Measurements from ENCODE around the gene PTPRD.

PTPRD gene

DNA sequence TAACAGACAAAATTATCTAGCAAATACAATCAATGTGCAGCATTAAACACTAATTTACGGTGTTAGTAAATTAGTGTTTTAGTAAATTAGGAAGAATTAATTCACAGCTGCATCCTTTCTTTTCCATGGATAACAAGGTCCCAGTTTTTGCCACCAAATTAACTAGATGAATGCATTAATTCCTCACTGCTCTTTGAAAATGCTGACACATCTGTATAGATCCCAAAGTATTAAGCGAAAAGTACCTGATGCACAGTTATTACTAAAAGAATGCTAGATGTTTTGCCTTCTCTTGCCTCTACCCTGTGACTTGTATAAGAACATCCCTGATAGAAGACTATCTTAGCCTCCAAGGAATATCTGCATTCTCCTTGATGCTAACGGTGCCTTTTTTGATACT is 2200.5 kb downstream of the PTPRD start:
- peaks cover 41% of the 10 kb centered on the region; the same call in 1 of the 2 replicates for H3K36me3 ChIP-seq (ENCODE audit: insufficient read depth, low read length)
- no peaks in the 10 kb centered on the region for H3K27me3 ChIP-seq (ENCODE audit: insufficient read depth, low read length, poor library complexity, severe bottlenecking)
- TF ChIP-seq, protein P1, sequence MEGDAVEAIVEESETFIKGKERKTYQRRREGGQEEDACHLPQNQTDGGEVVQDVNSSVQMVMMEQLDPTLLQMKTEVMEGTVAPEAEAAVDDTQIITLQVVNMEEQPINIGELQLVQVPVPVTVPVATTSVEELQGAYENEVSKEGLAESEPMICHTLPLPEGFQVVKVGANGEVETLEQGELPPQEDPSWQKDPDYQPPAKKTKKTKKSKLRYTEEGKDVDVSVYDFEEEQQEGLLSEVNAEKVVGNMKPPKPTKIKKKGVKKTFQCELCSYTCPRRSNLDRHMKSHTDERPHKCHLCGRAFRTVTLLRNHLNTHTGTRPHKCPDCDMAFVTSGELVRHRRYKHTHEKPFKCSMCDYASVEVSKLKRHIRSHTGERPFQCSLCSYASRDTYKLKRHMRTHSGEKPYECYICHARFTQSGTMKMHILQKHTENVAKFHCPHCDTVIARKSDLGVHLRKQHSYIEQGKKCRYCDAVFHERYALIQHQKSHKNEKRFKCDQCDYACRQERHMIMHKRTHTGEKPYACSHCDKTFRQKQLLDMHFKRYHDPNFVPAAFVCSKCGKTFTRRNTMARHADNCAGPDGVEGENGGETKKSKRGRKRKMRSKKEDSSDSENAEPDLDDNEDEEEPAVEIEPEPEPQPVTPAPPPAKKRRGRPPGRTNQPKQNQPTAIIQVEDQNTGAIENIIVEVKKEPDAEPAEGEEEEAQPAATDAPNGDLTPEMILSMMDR (conservative IDR thresholded peaks at IDR 0.05; ENCODE audit: low read length) = no peak
- TF ChIP-seq EZH2phosphoT487 (IDR thresholded peaks at IDR 0.05; ENCODE audit: borderline replicate concordance) = no peak
- no peak overlapping the region for H3K4me3 ChIP-seq (ENCODE audit: low read length, poor library complexity, severe bottlenecking)
- H3F3A ChIP-seq (ENCODE audit: low read depth) = no peaks in the 10 kb centered on the region
- H3K9ac ChIP-seq (ENCODE audit: low read depth, low read length, poor library complexity, severe bottlenecking) = no peak overlapping the region
- H3K9me2 ChIP-seq (replicated peaks; ENCODE audit: low read depth, low read length) = no peaks in the 10 kb centered on the region
- H3K4me1 ChIP-seq (ENCODE audit: insufficient read depth, low read length, poor library complexity, severe bottlenecking) = peaks cover 5% of the 10 kb centered on the region
- no peak overlapping the region for H3K4me2 ChIP-seq (ENCODE audit: low read depth, low read length, poor library complexity, severe bottlenecking)
- peaks cover 6% of the 10 kb centered on the region for H4K20me1 ChIP-seq (ENCODE audit: insufficient read depth, low read length, poor library complexity, severe bottlenecking)
- H3K9me3 ChIP-seq (ENCODE audit: insufficient read depth, low read depth, low read length) = no peaks in the 10 kb centered on the region
- H3K79me2 ChIP-seq (ENCODE audit: insufficient read depth, low read length) = no peaks in the 10 kb centered on the region
- no peak overlapping the region for H2AFZ ChIP-seq (ENCODE audit: low read length)

DNA sequence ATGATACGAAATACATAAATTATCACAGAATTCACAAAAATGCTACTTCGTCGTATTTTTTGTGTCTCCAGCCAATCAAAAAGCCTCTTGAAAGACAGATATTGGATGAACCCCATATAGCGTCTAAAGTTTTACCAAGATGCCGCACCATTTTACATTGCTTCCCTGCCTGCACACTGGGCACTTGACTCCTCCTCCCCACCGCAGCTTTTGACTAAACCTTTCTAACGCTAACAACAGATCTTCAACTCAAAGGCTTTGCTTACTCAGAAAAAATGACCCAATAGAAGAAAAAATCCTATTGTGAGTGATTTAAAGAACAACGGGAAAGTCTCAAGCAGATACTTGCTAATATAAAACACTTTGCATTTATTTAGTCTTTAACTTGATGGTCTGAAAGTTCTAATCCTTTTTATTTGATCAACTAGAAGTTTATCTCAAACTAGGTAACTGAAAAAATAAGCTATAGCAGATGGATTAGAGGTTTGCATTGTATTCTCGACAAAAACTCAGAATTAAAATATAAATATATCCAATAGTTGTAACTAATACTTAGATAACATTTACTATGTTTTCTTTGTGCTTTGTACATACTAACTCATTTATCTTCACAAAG is 2204.1 kb downstream of the PTPRD start:
- H3K4me1 ChIP-seq (ENCODE audit: insufficient read depth, low read length, poor library complexity, severe bottlenecking) = peaks cover 5% of the 10 kb centered on the region
- peaks cover 6% of the 10 kb centered on the region for H4K20me1 ChIP-seq (ENCODE audit: insufficient read depth, low read length, poor library complexity, severe bottlenecking)
- no peak overlapping the region for H3K4me2 ChIP-seq (ENCODE audit: low read depth, low read length, poor library complexity, severe bottlenecking)
- H3K27me3 ChIP-seq (ENCODE audit: insufficient read depth, low read length, poor library complexity, severe bottlenecking) = no peaks in the 10 kb centered on the region
- no peaks in the 10 kb centered on the region for H3K9me2 ChIP-seq (replicated peaks; ENCODE audit: low read depth, low read length)
- TF ChIP-seq, protein P1 (conservative IDR thresholded peaks at IDR 0.05; ENCODE audit: low read length) = no peak
- no peak overlapping the region for H3K9ac ChIP-seq (ENCODE audit: low read depth, low read length, poor library complexity, severe bottlenecking)
- H3F3A ChIP-seq (ENCODE audit: low read depth) = no peaks in the 10 kb centered on the region
- H2AFZ ChIP-seq (ENCODE audit: low read length) = no peak overlapping the region
- H3K36me3 ChIP-seq (ENCODE audit: insufficient read depth, low read length) = peaks cover 52% of the 10 kb centered on the region; the same call in 1 of the 2 replicates
- H3K79me2 ChIP-seq (ENCODE audit: insufficient read depth, low read length) = no peaks in the 10 kb centered on the region
- no peak overlapping the region for H3K4me3 ChIP-seq (ENCODE audit: low read length, poor library complexity, severe bottlenecking)
- H3K9me3 ChIP-seq (ENCODE audit: insufficient read depth, low read depth, low read length) = no peaks in the 10 kb centered on the region

DNA sequence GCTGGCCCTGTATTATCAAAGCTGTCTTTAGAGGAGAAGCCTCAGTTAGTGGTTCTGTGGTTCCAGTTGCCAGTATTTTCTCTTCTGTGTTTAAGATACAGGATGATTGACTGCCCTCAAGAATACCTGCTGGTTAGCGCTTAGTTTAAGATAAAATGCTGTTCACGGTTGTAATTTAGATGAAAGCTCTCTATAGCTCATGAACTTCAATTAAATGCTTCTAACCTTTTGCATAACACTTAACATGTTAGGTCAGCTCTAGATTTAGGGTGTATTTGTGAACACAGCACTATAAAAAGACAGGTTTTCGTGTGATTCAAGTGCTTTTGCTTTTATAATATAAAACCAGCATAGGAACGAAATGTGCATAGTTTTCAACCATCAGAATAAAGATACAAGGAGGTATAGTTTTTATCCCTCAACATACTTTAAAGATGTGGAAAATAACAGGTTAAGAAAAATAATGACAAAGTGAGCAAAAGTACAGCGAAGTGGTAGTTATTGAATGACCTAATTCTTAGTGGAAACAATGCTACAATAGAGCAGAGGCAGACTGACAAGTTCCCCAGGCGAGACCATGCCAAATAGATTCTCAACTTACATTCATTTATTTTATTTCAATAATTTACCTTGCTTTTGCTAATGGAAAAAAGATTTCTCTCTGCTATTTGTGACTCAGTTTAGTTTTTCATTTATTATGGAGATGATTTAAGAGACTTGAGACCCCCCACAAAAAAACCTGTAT is 2210.7 kb downstream of the PTPRD start:
- Histone ChIP-seq H3K9me3 (ENCODE audit: insufficient read depth, low read depth, low read length) (no peaks in the 10 kb centered on the region), H3K79me2 (ENCODE audit: insufficient read depth, low read length) (no peaks in the 10 kb centered on the region), H3K4me2 (ENCODE audit: low read depth, low read length, poor library complexity, severe bottlenecking) (no peak overlapping the region), H4K20me1 (ENCODE audit: insufficient read depth, low read length, poor library complexity, severe bottlenecking) (no peaks in the 10 kb centered on the region), H3K36me3 (ENCODE audit: insufficient read depth, low read length) (peaks cover 23% of the 10 kb centered on the region; the same call in 1 of the 2 replicates), H3K4me3 (ENCODE audit: low read length, poor library complexity, severe bottlenecking) (no peak overlapping the region), H3K9ac (ENCODE audit: low read depth, low read length, poor library complexity, severe bottlenecking) (no peak overlapping the region), H3F3A (ENCODE audit: low read depth) (no peaks in the 10 kb centered on the region), H3K4me1 (ENCODE audit: insufficient read depth, low read length, poor library complexity, severe bottlenecking) (no peaks in the 10 kb centered on the region), H3K9me2 (replicated peaks; ENCODE audit: low read depth, low read length) (no peaks in the 10 kb centered on the region), H2AFZ (ENCODE audit: low read length) (no peak overlapping the region), H3K27me3 (ENCODE audit: insufficient read depth, low read length, poor library complexity, severe bottlenecking) (no peaks in the 10 kb centered on the region)
- TF ChIP-seq, protein P1 (conservative IDR thresholded peaks at IDR 0.05; ENCODE audit: low read length) = no peak
- no peak for TF ChIP-seq EZH2phosphoT487 (IDR thresholded peaks at IDR 0.05; ENCODE audit: borderline replicate concordance)

All from Loucy (cell line).